ENCODE results near the gene SPDEF. TPM values are rescaled to one million over a fixed set of nuclear protein-coding genes. Genes with fewer than 3 reads are reported as not detected.

SPDEF gene
- total RNA-seq, 2 experiments from 2014 or later, result not detected

DNA sequence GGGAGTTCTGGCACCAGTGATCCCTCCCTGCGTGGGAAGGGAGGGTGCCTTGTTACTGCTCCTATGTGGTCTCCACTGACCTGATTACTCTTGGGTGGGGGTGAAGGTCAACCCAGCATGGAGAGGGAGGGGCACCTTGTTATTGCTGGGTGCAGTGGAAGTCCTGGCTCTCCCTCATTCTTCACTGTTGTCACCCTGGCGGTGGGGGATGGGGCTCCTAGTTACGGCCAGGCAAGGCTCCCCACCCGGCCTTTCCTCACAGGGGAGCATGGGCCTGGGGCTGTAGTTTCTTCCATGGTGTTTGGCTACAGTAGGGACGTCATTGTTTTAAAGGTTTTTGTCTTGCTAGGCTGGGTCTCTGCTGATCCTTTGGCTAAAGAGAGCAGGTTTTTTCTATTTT, 49.4 kb downstream of the SPDEF start:
- POLR2A ChIA-PET, result no interaction called here

DNA sequence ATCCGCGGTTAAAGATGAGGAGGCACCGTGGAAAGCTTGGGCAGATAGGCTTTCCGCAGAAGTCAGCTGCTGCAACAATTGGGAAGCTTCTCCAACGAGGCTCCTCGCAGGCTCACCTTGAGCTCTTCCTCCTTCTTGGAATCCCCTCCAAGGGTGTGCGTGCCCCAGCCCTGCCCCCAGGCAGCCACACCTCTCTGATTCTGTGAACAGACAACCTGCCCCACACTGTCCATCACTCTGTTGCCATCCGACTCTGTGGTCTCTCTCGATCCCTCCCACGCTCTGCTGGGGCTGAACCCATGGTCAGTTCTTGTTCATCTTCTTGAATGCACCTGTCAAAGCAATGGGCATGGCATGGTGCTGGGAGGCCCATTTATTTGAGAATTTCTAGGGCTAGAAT, 58.7 kb downstream of the SPDEF start:
- CTCF ChIA-PET, result no interaction called here
- no peak for DNase-seq
- Mint-ChIP-seq H3K36me3 (ENCODE audit: low read depth) (no peaks in the 10 kb centered on the region), H3K27me3 (peaks cover 4% of the 10 kb centered on the region), H3K4me3 (no peak overlapping the region), H3K27ac (no peak overlapping the region), H3K4me1 (no peaks in the 10 kb centered on the region), H3K9me3 (peaks cover 2% of the 10 kb centered on the region)
- POLR2A ChIA-PET, result no interaction called here

More for the DNA sequence above, 49.4 kb downstream of the SPDEF start:
- no peak overlapping the region for H3K27ac Mint-ChIP-seq
- H3K4me3 Mint-ChIP-seq, result no peak overlapping the region
- peaks cover 3% of the 10 kb centered on the region for H3K27me3 Mint-ChIP-seq
- no peaks in the 10 kb centered on the region for H3K4me1 Mint-ChIP-seq
- no peaks in the 10 kb centered on the region for H3K36me3 Mint-ChIP-seq (ENCODE audit: low read depth)
- H3K9me3 Mint-ChIP-seq, result peaks cover 9% of the 10 kb centered on the region
- CTCF ChIA-PET, result no interaction called here
- DNase-seq, result no peak

DNA sequence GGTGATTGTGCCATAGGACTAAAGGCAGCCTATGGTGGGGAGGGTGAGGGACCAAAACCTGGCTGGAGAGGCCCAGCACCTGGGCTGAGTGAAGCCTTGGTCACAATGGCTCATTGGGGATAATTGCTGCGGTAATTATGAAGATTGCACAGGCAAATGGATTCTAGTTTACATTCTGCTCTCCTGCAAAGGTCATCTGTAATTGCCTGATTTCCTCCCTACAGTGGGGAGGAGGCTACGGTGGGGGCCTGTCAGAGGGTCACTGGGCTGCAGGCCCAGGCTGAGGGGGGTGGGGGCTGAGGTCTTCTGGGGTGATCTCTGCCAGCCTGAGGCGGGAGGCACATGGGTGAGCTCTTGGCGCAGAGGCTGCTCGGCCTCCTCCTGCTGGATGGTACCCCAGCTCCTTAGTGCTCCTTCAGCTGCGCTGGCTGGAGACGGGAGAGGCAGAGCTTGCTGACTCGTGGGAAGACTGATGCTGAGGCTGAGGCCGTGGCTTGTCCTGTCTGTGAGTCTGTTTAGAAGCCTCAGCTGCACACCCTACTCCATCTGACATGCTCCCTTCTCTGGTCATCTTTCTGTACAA, 59.9 kb downstream of the SPDEF start:
- no peak for DNase-seq
- ChIA-PET POLR2A (no interaction called here), CTCF (interaction anchor here (0.7 kb wide), 1 partner anchor 1976 kb away, joined by 3 read pairs; no protein-coding TSS in a partner anchor)
- H3K36me3 Mint-ChIP-seq (ENCODE audit: low read depth), result no peaks in the 10 kb centered on the region
- no peak overlapping the region for H3K4me3 Mint-ChIP-seq
- peaks cover 2% of the 10 kb centered on the region for H3K9me3 Mint-ChIP-seq
- H3K27me3 Mint-ChIP-seq, result peaks cover 4% of the 10 kb centered on the region
- no peak overlapping the region for H3K27ac Mint-ChIP-seq
- no peaks in the 10 kb centered on the region for H3K4me1 Mint-ChIP-seq

DNA sequence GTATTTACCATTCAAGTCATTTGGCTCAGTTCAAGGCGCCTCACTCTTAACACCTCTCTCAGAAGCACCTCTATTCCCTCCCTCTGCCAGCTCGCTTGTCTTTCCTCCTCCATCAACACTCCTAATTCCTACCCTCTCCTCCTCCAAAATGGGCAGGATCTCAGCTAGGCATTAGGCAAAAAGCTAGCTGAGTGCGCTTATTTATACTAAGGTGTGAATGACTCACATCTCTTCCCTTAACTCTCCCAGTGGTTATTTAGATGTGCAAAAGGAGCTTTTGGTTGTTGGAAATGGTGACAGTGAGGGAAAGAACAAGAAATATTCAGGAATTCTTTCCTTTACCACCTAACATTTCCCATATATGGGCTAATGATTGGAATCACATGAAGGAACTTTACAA, 61.2 kb downstream of the SPDEF start:
- ChIA-PET POLR2A (no interaction called here), CTCF (interaction anchor here (0.6 to 1.4 kb wide), 4 partner anchors 19 to 936 kb away, joined by 3 to 4 read pairs (median 4); no protein-coding TSS in a partner anchor)
- no peaks in the 10 kb centered on the region for H3K27me3 Mint-ChIP-seq
- DNase-seq, result no peak
- H3K9me3 Mint-ChIP-seq, result no peaks in the 10 kb centered on the region
- H3K4me1 Mint-ChIP-seq, result no peaks in the 10 kb centered on the region
- no peak overlapping the region for H3K27ac Mint-ChIP-seq
- no peak overlapping the region for H3K4me3 Mint-ChIP-seq
- no peaks in the 10 kb centered on the region for H3K36me3 Mint-ChIP-seq (ENCODE audit: low read depth)

DNA sequence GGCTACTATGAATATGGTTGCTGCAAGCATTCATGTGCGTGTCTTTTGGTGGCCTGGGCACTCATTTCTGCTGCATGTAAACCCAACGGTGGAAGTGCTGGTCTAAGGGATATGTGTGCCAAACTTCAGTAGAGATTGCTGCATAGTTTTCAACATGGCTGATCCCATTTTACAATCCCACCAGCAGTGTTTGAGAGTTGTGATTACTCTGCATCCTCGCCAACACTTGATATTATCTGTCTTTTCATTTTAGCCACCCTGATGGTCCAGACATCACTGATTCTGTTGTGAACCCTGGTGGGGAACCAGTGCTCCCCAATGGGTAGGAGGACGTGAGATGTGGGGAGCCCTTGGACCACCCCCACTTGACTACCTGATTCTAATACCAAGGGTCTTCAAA, 62.8 kb downstream of the SPDEF start:
- no peaks in the 10 kb centered on the region for H3K9me3 Mint-ChIP-seq
- ChIA-PET POLR2A (no interaction called here), CTCF (interaction anchor here (0.6 to 2.3 kb wide), 2 partner anchors 18 to 1022 kb away, joined by 3 to 5 read pairs; no protein-coding TSS in a partner anchor)
- no peaks in the 10 kb centered on the region for H3K36me3 Mint-ChIP-seq (ENCODE audit: low read depth)
- no peak overlapping the region for H3K4me3 Mint-ChIP-seq
- H3K27me3 Mint-ChIP-seq, result no peaks in the 10 kb centered on the region
- peaks cover 1% of the 10 kb centered on the region for H3K4me1 Mint-ChIP-seq
- no peak for DNase-seq
- no peak overlapping the region for H3K27ac Mint-ChIP-seq

DNA sequence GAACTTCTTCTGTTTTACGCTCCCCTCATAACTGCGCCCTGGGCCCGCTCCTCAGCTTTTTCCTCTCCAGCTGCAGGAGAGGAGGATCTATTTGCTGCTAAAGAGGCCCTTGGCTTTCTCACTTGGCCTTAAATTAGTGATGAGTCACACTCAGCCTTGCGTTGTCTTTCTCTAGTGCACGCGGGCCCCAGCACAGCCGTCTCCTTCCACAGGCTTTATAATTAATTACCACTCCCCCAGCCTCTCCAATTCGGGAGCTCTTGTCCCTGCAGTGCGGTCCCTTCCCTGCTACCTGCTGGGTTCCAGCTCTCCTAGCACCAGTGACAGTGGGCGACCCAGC, 65.1 kb downstream of the SPDEF start:
- H3K36me3 Mint-ChIP-seq (ENCODE audit: low read depth), result no peaks in the 10 kb centered on the region
- H3K9me3 Mint-ChIP-seq, result no peaks in the 10 kb centered on the region
- ChIA-PET CTCF (no interaction called here), POLR2A (no interaction called here)
- no peak overlapping the region for H3K27ac Mint-ChIP-seq
- H3K4me3 Mint-ChIP-seq, result no peak overlapping the region
- H3K4me1 Mint-ChIP-seq, result peaks cover 17% of the 10 kb centered on the region
- no peaks in the 10 kb centered on the region for H3K27me3 Mint-ChIP-seq
- DNase-seq, result no peak

DNA sequence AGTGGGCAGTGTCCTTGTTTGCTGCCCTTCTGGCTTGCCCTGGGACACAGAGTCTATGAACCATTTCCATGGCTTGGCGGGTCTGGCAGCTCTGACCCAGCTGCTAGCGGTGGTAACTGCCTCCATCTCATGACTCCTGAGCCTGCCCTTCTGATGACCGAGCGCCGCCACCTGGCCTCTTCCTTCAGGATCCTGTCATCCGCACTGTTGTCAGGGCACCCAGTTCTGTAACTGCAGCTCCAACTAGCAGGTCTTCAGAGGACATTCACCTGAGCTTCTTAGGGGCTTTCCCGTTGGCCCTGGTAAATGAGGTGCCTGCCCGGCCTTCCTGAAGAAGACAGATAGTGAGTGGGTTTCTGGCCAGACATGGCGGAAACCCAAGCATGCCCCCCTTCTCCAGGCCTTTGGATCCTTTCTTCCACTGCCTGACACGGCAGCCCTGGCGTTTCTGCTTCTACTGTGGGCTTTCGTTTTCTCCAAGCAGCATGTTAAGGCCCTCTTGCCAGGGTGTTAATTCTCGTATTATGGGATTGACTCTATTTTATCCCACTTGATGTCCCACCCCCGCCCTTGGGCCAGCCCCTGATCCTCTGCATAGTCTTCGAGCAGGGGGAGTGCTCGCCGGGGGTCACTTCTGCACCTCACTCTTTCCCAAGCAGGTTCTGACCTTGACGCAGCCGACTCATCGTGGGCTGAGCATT, 65.6 kb downstream of the SPDEF start:
- H3K9me3 Mint-ChIP-seq, result no peaks in the 10 kb centered on the region
- no peak overlapping the region for H3K27ac Mint-ChIP-seq

DNA sequence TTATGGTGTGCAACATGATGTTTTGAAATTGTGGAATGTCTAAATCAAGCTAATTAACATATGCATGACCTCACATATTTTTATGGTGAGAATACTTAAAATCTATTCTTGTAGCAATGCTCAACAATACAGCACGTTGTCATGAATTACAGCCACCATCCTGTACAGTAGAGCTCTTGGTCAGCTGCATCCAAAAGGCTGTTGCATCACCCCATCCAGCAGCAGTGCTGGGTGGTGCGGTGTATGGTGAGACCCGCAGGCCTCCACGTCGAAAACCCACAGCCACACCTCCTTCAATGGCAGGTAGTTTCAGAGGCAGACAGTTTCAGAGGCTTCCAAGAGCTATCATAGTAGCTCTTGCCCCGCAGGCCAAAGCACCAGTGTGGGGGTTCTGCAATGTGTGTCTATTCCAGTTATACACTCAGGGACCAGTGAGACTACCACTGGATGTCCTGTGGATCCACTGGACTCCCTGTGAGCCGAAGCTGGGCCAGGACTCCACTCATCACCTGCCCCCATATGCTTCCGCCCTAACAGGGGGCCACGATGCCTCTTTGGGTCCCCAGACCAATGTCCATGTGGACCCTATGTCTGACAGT, 66.8 kb downstream of the SPDEF start:
- Mint-ChIP-seq H3K4me3 (no peak overlapping the region), H3K36me3 (ENCODE audit: low read depth) (no peaks in the 10 kb centered on the region), H3K27me3 (no peaks in the 10 kb centered on the region), H3K9me3 (no peaks in the 10 kb centered on the region), H3K4me1 (peaks cover 35% of the 10 kb centered on the region), H3K27ac (no peak overlapping the region)
- no peak for DNase-seq
- ChIA-PET POLR2A (no interaction called here), CTCF (interaction anchor here (0.6 to 1.4 kb wide), 6 partner anchors 14 to 1247 kb away, joined by 3 to 4 read pairs (median 4); no protein-coding TSS in a partner anchor)

More for the DNA sequence above, 65.6 kb downstream of the SPDEF start:
- no peak overlapping the region for H3K4me3 Mint-ChIP-seq
- H3K36me3 Mint-ChIP-seq (ENCODE audit: low read depth), result no peaks in the 10 kb centered on the region
- POLR2A ChIA-PET, result no interaction called here
- DNase-seq, result no peak
- peaks cover 22% of the 10 kb centered on the region for H3K4me1 Mint-ChIP-seq
- CTCF ChIA-PET, result no interaction called here
- no peaks in the 10 kb centered on the region for H3K27me3 Mint-ChIP-seq

Other genes starting within 250 kb of the SPDEF start
- 10 to 100 TPM; 12.4 to 13.3 TPM for gene NUDT3, start 163.7 kb downstream of the SPDEF start, total RNA-seq
- gene RPS10, start 130.3 kb downstream of the SPDEF start, total RNA-seq, result 1,000 to 10,000 TPM; 1,606 to 1,644 TPM
- gene PACSIN1, start 90.3 kb downstream of the SPDEF start, total RNA-seq, result 1 to 10 TPM; 1.6 to 1.7 TPM
- 10 to 100 TPM; 68.0 to 72.0 TPM for gene ILRUN, start 140.4 kb upstream of the SPDEF start, total RNA-seq
- 100 to 1,000 TPM; 124 to 146 TPM for gene SNRPC, start 201.2 kb upstream of the SPDEF start, total RNA-seq
- gene BLTP3A, start 235.8 kb upstream of the SPDEF start, total RNA-seq, result 10 to 100 TPM; 11.4 to 13.8 TPM

All from activated CD4-positive, alpha-beta T cell treated with anti-CD3 and anti-CD28 coated beads, Interleukin-2, amount 10 ng/mL, durations not matched to agents 7 days and 5 days (primary cell).